Fibroblast of pulmonary artery (primary cell): ENCODE results near the gene ANGEL2.
A peak's percentile ranks its signal among the peaks of the same experiment; 100 is the strongest.

Experiments used
- DNase-seq: peaks from one replicate; pipeline ENCODE4 v3.0.0-alpha.2; 2010; ENCODE audit warnings: low read depth
- H3K4me3 ChIP-seq: replicated peaks from 2 replicates; pipeline ENCODE4 v1.5.1; 2011; ENCODE audit warnings: low read depth, mild to moderate bottlenecking, control low read depth, low read length, moderate library complexity
- CTCF ChIP-seq: IDR thresholded peaks from 2 replicates; pipeline ENCODE4 v1.5.1; 2011; ENCODE audit warnings: mild to moderate bottlenecking, control low read depth, low read length, inconsistent platforms; ENCODE audit errors: missing control alignments

The ANGEL2 gene

DNA sequence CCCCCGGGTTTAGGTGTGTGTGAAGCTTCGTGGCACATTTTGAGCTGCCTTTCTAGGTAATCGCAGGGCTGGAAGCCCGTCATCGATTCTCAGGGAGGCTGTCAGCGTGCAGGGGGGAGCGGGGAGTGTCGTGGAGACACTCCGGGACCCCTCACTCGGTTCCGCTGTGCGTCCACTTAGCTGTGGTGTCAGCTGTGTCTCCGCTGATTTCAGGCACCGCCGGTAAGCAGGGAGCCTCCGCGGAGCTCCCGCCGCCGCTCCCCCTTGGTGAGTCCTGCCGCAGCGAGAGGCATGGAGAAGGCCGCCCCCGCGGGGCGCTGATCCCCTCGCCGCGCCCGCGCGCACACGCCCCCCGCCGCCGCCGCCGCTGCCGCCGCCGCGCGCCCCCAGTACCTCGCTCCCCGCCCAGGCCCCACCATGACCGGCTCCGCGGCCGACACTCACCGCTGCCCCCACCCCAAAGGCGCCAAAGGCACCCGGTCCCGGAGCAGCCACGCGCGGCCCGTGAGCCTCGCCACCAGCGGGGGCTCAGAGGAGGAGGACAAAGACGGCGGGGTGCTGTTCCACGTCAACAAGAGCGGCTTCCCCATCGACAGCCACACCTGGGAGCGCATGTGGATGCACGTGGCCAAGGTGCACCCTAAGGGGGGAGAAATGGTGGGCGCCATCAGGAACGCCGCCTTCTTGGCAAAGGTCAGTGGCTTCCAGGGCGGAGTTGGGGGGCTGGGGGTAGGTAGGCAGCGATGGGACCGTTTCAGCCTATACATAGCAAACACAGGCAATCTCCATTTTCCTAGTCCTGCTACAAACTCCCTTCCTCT is 64.3 kb downstream of the ANGEL2 start:
- peak overlapping the region; percentile 57 for H3K4me3 ChIP-seq
- no peak for DNase-seq
- TF ChIP-seq CTCF, result no peak

DNA sequence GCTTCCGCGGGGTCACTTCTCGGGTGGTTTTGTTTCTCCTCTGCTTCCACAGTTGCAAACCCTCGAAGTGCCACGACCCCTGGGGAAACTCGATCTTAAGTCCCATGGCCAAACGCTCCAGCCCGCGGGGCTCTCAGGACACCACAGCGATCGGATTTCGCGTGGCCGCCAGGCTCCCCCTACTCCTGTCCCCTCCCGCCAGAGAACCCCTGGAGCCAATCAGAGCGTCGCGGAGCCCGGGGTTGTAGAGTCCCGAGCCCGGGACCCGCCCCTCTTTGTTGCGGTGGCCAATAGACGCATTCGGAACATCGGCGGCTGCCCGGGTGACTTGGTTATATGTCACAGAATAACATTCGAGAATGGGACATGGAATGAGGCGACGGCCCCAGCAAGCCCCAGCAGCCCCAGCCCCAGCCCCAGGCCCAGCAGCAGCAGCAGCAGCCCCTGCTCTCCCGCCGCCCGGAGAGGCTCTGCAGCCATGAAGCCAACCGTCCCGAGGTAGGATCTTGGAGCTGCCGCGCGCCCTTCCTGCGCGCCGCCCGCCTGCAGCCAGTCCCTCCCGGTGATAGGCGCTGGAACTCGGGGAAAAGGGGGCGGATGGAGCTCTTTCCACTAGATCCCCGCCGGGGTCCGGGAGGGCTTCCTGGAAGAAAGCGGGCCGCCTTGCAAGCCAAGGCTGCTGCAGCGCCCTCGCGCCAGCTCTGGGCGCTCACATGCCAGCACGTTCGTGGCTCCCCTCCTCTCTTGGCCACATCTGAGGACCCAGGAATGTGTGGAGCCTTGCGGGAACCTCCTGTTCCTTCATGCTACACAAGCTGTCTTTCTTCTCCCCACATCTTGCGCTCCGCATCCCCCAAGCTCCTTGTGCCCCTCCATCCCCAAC is 65.2 kb downstream of the ANGEL2 start, which contains the start of gene VASH2:
Gene VASH2 (plus strand): TSS at position 299 of the 883 bp plus-strand sequence. CDS start 1,002 bp downstream, outside the sequence.
- H3K4me3 ChIP-seq, result peak within 1 kb of the TSS; percentile 57
- peak; percentile 68 for DNase-seq
- peak; percentile 3 for TF ChIP-seq CTCF

DNA sequence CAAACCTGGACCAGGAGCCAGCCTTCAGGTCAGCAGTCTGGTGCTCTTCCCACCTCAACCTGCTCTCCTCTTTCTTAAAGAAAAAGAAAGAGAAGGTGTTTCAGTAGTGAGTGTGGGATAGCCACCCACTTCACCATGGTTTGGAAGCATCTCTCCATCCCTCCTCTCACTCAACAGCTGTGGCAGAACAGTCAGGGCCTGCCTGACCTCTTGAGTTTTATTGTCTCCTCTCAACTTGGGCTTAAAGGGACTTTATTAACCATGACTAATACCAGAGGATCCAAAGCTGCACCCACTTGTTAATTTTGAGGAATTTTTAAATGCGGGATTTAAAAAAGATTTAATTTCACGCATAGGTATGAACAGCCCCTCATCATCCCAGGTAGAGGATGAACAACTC is 65.9 kb downstream of the ANGEL2 start:
- H3K4me3 ChIP-seq, result peak overlapping the region; percentile 57
- DNase-seq, result no peak
- TF ChIP-seq CTCF, result no peak

GRCh38 chr1:212946872-212947271 is 68.8 kb downstream of the ANGEL2 start:
- no peak for DNase-seq
- TF ChIP-seq CTCF, result no peak

GRCh38 chr1:212945463-212946160 is 70.1 kb downstream of the ANGEL2 start:
- no peak overlapping the region for H3K4me3 ChIP-seq
- DNase-seq, result no peak
- no peak for TF ChIP-seq CTCF

More at GRCh38 chr1:212946872-212947271, 68.8 kb downstream of the ANGEL2 start:
- no peak overlapping the region for H3K4me3 ChIP-seq

- TF ChIP-seq CTCF, result no peak
- no peak for DNase-seq
Observed at GRCh38 chr1:212945056-212945455, 70.6 kb downstream of the ANGEL2 start.

More at GRCh38 chr1:212945056-212945455, 70.6 kb downstream of the ANGEL2 start:
- H3K4me3 ChIP-seq, result no peak overlapping the region
